ENCODE data around the gene TPD52L2. TPM values are rescaled to one million over a fixed set of nuclear protein-coding genes. Genes with fewer than 3 reads are reported as not detected.
A peak's percentile ranks its signal among the peaks of the same experiment; 100 is the strongest.
"Not testable (repeated sequence)": the region's sequence is repeated elsewhere in the genome, so short reads cannot be mapped to it uniquely, and the experiment has no call there.

Gene TPD52L2
- total RNA-seq, 1 experiment from 2014 or later: 113 TPM

DNA sequence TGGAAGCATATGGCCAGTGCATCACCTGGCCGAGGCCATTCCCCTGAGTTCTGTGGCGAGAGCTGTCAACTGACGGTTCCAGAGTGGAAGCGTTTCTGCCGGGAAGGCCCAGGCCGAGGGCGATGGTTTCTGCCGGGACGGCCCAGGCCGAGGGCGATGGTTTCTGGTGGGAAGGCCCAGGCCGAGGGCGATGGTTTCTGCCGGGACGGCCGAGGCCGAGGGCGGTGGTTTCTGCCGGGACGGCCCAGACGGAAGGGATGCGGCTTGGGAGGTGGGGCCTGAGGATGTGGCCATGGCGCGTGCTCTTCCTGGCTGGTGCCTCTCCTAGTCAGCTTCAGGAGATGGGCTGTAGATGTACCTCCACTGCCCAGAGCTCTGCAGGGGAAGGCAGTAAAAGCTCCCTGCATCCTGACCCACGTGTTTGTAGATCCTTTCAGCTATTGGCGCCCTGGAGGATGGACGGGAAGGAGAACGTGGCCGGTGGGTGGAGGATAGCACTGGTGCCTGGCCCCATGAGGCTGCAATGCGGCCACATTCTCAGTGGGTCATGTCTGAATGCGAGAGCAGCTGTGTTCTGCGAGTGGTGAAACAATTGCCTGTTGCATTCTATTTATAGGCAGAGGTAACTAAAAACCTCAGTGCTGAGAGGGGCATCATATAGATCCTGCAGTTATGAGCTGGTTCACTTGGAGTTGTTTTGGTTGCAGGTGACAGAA, 12.8 kb downstream of the TPD52L2 start:
- TF ChIP-seq TCF7L2 (IDR thresholded peaks at IDR 0.05; ENCODE audit: low read depth, low read length) (no peak), REST (IDR thresholded peaks at IDR 0.05; ENCODE audit: insufficient read depth in 1 of 2, low read depth in 2 of 2, low read length in 1 of 2) (no peak), CTCF (IDR thresholded peaks at IDR 0.05) (no peak), SIN3A (IDR thresholded peaks at IDR 0.05; ENCODE audit: borderline replicate concordance, insufficient read depth, low read depth, low read length) (no peak), POLR2AphosphoS5 (IDR thresholded peaks at IDR 0.05; ENCODE audit: low read depth, low read length) (no peak)
- Histone ChIP-seq H3K4me3 (ENCODE audit: low read depth in 2 of 2, low read length in 2 of 2) (no peak overlapping the region), H3K4me1 (ENCODE audit: control insufficient read depth, insufficient read depth, low read length) (no peaks in the 10 kb centered on the region), H3K9me3 (ENCODE audit: control insufficient read depth, insufficient read depth, low read depth, low read length) (no peaks in the 10 kb centered on the region), H3K27me3 (ENCODE audit: control insufficient read depth, insufficient read depth, low read length) (no peaks in the 10 kb centered on the region), H3K36me3 (ENCODE audit: control insufficient read depth, insufficient read depth, low read length) (peaks cover 11% of the 10 kb centered on the region), H3K27ac (ENCODE audit: low read length) (no peak overlapping the region)
- POLR2A ChIA-PET: interaction anchor here (0.6 kb wide), 1 partner anchor 13 kb away, joined by 3 read pairs; the partner anchor contains the start of gene TPD52L2
- DNase-seq (ENCODE audit: low read depth, low spot score) (no peak), ATAC-seq (no peak)
- intact Hi-C loops (cut with micrococcal nuclease; ENCODE audit: unreplicated experiment) (no loop called here), in situ Hi-C loops (cut with HindIII; ENCODE audit: low pct_unique_long_range_greater_than_20kb, low sequenced_read_pairs) (no loop called here)
- CTCF ChIA-PET: no interaction called here
- BruUV-seq (replicated peaks): TSS peak; percentile 23

- H3K27me3 ChIP-seq (ENCODE audit: control insufficient read depth, insufficient read depth, low read length): no peaks in the 10 kb centered on the region
- ATAC-seq: no peak
- H3K36me3 ChIP-seq (ENCODE audit: control insufficient read depth, insufficient read depth, low read length): peaks cover 12% of the 10 kb centered on the region
- H3K4me3 ChIP-seq (ENCODE audit: low read depth in 2 of 2, low read length in 2 of 2): no peak overlapping the region
- no peaks in the 10 kb centered on the region for H3K9me3 ChIP-seq (ENCODE audit: control insufficient read depth, insufficient read depth, low read depth, low read length)
- no TSS peak for BruUV-seq (replicated peaks)
- TF ChIP-seq REST (IDR thresholded peaks at IDR 0.05; ENCODE audit: insufficient read depth in 1 of 2, low read depth in 2 of 2, low read length in 1 of 2) (no peak), POLR2AphosphoS5 (IDR thresholded peaks at IDR 0.05; ENCODE audit: low read depth, low read length) (no peak), TCF7L2 (IDR thresholded peaks at IDR 0.05; ENCODE audit: low read depth, low read length) (no peak), SIN3A (IDR thresholded peaks at IDR 0.05; ENCODE audit: borderline replicate concordance, insufficient read depth, low read depth, low read length) (no peak), CTCF (IDR thresholded peaks at IDR 0.05) (no peak)
- POLR2A ChIA-PET: no interaction called here
- H3K4me1 ChIP-seq (ENCODE audit: control insufficient read depth, insufficient read depth, low read length): no peaks in the 10 kb centered on the region
- in situ Hi-C loops (cut with HindIII; ENCODE audit: low pct_unique_long_range_greater_than_20kb, low sequenced_read_pairs) (no loop called here), intact Hi-C loops (cut with micrococcal nuclease; ENCODE audit: unreplicated experiment) (no loop called here)
- CTCF ChIA-PET: no interaction called here
- no peak for DNase-seq (ENCODE audit: low read depth, low spot score)
- no peak overlapping the region for H3K27ac ChIP-seq (ENCODE audit: low read length)
These were observed 14.0 kb downstream of the TPD52L2 start for GRCh38 chr20:63878899-63879663.

GRCh38 chr20:63880901-63881300, 15.8 kb downstream of the TPD52L2 start:
- H3K9me3 ChIP-seq (ENCODE audit: control insufficient read depth, insufficient read depth, low read depth, low read length); H3K27me3 ChIP-seq (ENCODE audit: control insufficient read depth, insufficient read depth, low read length); ATAC-seq; CTCF ChIA-PET; intact Hi-C loops (cut with micrococcal nuclease; ENCODE audit: unreplicated experiment); H3K4me1 ChIP-seq (ENCODE audit: control insufficient read depth, insufficient read depth, low read length); DNase-seq (ENCODE audit: low read depth, low spot score); H3K4me3 ChIP-seq (ENCODE audit: low read depth in 2 of 2, low read length in 2 of 2); in situ Hi-C loops (cut with HindIII; ENCODE audit: low pct_unique_long_range_greater_than_20kb, low sequenced_read_pairs); BruUV-seq (replicated peaks); H3K36me3 ChIP-seq (ENCODE audit: control insufficient read depth, insufficient read depth, low read length); H3K27ac ChIP-seq (ENCODE audit: low read length): not testable (repeated sequence)
- POLR2A ChIA-PET: interaction anchor here (0.5 kb wide), 1 partner anchor 122 kb away, joined by 11 read pairs; no protein-coding TSS in a partner anchor
